HG03097 (cell line): Measurements from ENCODE around the gene IL12A.

Experiments
- ATAC-seq: cut with Tn5 transposase; IDR thresholded peaks from one replicate; pipeline ENCODE4 v1.9.1; 2021; ENCODE audit not compliant: unreplicated experiment, low FRiP score

Gene IL12A

DNA sequence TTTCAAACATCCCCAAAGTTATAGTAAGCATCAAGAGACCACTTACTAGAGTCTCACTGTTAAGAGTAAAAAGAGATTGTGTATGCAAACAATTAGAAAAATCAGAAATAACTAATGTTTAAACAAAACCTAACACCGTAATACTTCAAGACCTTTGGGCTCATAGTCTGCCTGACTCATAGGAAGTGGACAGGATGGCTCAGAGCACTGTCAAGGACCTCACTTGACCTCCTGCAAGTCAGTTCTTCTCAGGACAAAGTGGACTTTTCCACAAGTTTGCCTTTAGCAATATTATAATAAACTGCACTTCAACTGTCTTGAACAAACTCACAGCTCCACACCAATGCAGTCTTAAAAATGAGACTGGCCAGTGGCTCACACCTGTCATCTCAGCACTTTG, 34.8 kb downstream of the IL12A start:
- ATAC-seq: no peak

DNA sequence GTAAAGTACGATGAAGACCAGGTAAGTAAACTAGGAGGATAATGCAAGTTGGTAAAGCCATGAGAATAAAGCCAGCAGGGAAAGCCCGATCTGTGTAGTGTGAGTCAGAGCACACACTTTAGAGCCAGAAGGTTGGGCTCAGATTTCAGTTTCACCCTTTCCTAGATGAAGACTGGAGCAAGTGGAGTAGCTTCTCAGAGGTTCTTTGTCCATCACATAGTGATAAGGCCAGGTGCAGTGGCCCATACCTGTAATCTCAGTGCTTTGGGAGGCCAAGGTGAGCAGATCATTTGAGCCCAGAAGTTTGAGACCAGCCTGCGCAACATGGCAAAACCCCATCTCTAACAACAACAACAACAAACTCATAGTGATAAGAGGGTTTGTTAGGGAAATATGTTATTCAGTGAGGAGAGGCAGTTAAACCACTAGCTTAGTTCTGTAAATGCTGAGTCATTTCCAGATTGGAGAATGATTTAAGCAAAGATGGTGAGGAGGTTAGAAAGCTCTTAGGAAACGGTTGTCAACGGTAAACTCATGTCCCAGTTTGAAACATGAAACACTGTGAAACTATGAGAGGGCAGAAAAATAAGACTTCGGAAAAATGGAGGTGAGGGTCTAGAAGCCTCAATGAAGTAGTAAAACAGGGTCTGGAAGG, 39.0 kb downstream of the IL12A start:
- peak; percentile 84 for ATAC-seq

DNA sequence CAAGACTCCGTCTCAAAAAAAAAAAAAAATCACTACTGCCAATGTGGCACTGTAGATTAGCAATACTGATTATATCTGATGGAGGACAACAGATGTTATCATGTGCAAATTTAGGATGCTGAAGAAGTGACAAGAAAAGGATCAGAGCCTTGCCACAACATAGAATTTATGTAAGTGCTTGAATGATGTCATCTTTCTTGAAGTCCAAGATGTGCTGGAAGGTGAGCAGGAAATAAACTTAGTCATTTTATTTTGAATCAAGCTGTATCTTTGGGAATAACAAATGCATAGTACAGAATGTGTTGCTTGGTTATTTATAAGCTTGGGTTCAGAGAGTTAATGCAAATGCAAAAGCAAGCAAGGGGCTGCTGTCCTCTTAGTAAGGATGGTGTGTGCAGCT, 47.1 kb downstream of the IL12A start:
- no peak for ATAC-seq

DNA sequence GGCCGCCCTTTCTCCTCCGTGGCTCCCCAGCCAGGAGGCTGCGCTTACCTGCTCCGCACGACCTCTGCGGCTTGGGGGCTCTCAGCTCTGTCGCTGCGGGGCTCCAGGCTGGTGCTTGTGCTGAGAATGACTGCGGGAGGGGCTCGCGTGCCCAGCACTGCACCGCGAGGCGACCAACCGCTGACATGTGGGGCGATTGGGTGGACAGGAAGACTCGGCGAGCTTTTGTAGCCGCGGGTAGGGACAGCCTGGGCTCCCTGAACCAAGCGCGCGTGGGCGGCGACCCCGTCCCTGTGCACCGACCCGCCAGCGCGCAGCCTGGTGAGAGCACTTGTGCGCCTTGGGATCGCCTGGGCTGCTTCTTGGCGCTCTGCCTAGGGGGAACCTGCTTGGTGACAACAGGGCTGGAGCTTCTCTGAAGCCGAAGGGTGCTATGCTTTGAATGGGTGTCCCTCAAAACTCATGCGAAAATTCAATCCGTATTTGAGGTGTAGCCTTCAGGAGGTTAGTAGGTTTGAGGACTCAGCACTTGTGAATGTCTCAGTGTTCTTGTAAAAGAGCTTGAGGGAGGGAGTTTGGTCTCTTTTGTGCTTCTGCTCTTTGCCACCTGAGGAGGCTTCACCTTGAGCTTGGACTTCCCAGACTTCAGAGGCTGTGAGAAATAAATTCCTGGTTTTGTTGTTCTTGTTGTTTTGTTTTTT, 50.4 kb downstream of the IL12A start:
- ATAC-seq: no peak

DNA sequence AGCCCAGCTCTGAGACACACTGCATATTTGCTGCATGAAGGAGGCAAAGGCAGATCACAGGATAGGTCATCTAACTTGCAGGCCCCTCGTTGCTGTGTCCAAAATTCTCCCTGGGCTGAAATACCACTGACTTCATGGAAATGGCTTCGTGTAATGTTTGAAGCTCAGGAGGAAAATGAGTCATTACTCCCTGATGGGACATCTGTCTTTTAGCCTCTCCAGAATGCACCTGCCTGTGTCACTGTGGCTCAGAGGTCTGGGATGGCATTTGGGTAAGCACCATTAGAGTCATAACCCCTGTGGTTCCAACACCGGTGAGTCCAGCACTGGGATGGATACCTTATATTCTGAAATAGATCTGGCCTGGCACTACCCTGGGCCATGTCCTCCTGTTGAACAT, 51.5 kb downstream of the IL12A start:
- ATAC-seq: no peak

DNA sequence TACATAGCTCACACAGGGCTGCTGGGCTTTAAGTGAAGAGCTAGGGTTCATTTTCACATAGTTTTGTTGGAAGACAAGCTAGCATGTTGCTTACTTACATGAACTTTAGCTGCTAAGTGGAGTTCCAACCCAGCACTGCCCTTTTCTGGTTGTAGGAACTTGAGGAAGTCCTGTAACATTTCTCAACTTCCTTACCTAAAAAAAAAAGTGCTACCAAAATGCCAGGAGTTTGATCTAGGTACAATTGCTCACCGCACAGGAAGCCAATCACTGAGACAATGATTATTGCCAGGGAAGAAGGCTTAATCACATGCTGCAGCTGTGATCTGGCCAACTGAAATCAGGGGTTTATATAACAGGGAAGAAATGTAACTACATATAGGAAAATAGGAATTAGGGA, 52.8 kb downstream of the IL12A start:
- ATAC-seq: no peak

DNA sequence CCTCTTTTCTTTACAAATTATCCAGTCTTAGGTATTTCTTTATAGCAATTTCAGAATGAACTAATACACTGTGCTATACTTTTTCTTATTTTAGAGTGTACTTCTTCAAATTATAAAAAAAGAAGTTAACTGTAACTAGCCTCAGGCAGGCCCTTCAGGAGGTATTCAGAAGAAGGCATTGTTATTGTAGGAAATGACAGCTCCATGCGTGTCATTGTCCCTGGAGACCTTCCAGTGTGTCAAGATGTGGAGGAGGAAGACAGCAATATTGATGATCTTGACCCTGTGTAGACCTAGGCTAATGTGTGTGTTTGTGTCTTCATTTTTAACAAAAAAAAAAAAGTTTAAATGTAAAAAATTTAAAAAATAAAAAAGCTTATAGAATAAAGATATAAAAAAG, 55.5 kb downstream of the IL12A start:
- ATAC-seq: no peak
